ENCODE data around the gene RAB28.

GRCh38 chr4:13430834-13431568, 53.1 kb downstream of the RAB28 start:
- no peak for TF ChIP-seq EZH2 (IDR thresholded peaks at IDR 0.05; ENCODE audit: low read depth, low read length, severe bottlenecking)
- TF ChIP-seq CEBPB (IDR thresholded peaks at IDR 0.05; ENCODE audit: low read depth, low read length) = no peak
- no peak for TF ChIP-seq SIN3A (conservative IDR thresholded peaks at IDR 0.05 in 1 of 2, IDR thresholded peaks at IDR 0.05 in 1 of 2; ENCODE audit: low read depth in 1 of 2, low read length in 2 of 2)
- no peak for TF ChIP-seq POLR2A (IDR thresholded peaks at IDR 0.05; ENCODE audit: control extremely low read depth in 1 of 2, low read depth in 2 of 2, low read length in 2 of 2)
- TF ChIP-seq CHD1 (IDR thresholded peaks at IDR 0.05; ENCODE audit: low read depth, low read length) = no peak
- TF ChIP-seq RFX5 (IDR thresholded peaks at IDR 0.05; ENCODE audit: borderline replicate concordance, low read depth, low read length) = no peak
- peak; percentile 19 to 68 (median 61) for TF ChIP-seq CTCF (IDR thresholded peaks at IDR 0.05; ENCODE audit: control extremely low read depth in 1 of 3, insufficient read depth in 1 of 3, low read depth in 1 of 3, low read length in 3 of 3)
- no peak for TF ChIP-seq SP1 (IDR thresholded peaks at IDR 0.05; ENCODE audit: low read depth, low read length)
- no peak for TF ChIP-seq PHF8 (conservative IDR thresholded peaks at IDR 0.05; ENCODE audit: low read depth, low read length)
- TF ChIP-seq, protein P1, sequence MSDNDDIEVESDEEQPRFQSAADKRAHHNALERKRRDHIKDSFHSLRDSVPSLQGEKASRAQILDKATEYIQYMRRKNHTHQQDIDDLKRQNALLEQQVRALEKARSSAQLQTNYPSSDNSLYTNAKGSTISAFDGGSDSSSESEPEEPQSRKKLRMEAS (IDR thresholded peaks at IDR 0.05) = peak; percentile 55; the same call in 1 of the 2 replicates

All from H1 (cell line).